T-helper 1 cell treated with Interleukin-12 subunit alpha and Interleukin-12 subunit beta and Interleukin-4 antibody, amounts not matched to agents 30 μg/mL and 1 μg/mL, for 36 hours (primary cell): ENCODE results near the gene RCOR3.

Experiments used
- H3K27ac Mint-ChIP-seq: one replicate; pipeline ENCODE4 v1.8.0; 2021; ENCODE audit warnings: mild to moderate bottlenecking, mixed read lengths
- H3K27me3 Mint-ChIP-seq: one replicate; pipeline ENCODE4 v1.8.0; 2021; ENCODE audit warnings: low read depth, mixed read lengths
- H3K36me3 Mint-ChIP-seq: one replicate; pipeline ENCODE4 v1.8.0; 2021; ENCODE audit warnings: low read depth, mixed read lengths
- H3K4me1 Mint-ChIP-seq: one replicate; pipeline ENCODE4 v1.8.0; 2021; ENCODE audit warnings: low read depth, mixed read lengths
- H3K4me3 Mint-ChIP-seq: one replicate; pipeline ENCODE4 v1.8.0; 2021; ENCODE audit warnings: mild to moderate bottlenecking, moderate library complexity, mixed read lengths
- H3K9me3 Mint-ChIP-seq: one replicate; pipeline ENCODE4 v1.8.0; 2021; ENCODE audit warnings: mixed read lengths

Gene RCOR3

GRCh38 chr1:211326140-211326527 lies 67.0 kb downstream of the RCOR3 start:
- Mint-ChIP-seq H3K4me1 (peaks cover 59% of the 10 kb centered on the region), H3K27ac (peak overlapping the region; percentile 91), H3K9me3 (no peaks in the 10 kb centered on the region), H3K27me3 (no peaks in the 10 kb centered on the region), H3K4me3 (peak overlapping the region; percentile 90), H3K36me3 (peaks cover 19% of the 10 kb centered on the region)

GRCh38 chr1:211326528-211327345 lies 67.6 kb downstream of the RCOR3 start, which contains the start of gene TRAF5:
TSS of gene TRAF5 (plus strand) at chr1:211326833. CDS start at chr1:211353240, 26,407 bp downstream.
- Mint-ChIP-seq H3K36me3 (peaks cover 21% of the 10 kb centered on the region), H3K9me3 (no peaks in the 10 kb centered on the region), H3K4me1 (peaks cover 60% of the 10 kb centered on the region), H3K4me3 (peak within 1 kb of the TSS; percentile 93), H3K27me3 (no peaks in the 10 kb centered on the region), H3K27ac (peak within 1 kb of the TSS; percentile 91)

- Mint-ChIP-seq H3K4me1 (peaks cover 64% of the 10 kb centered on the region), H3K4me3 (peak overlapping the region; percentile 93), H3K36me3 (peaks cover 21% of the 10 kb centered on the region)
Observed at GRCh38 chr1:211327346-211327921, 68.3 kb downstream of the RCOR3 start.

GRCh38 chr1:211328084-211328694 lies 69.0 kb downstream of the RCOR3 start:
- H3K36me3 Mint-ChIP-seq: peaks cover 21% of the 10 kb centered on the region
- peak overlapping the region; percentile 90 for H3K27ac Mint-ChIP-seq
- no peaks in the 10 kb centered on the region for H3K9me3 Mint-ChIP-seq

More at GRCh38 chr1:211327346-211327921, 68.3 kb downstream of the RCOR3 start:
- peak overlapping the region; percentile 90 for H3K27ac Mint-ChIP-seq
- H3K9me3 Mint-ChIP-seq: no peaks in the 10 kb centered on the region
- H3K27me3 Mint-ChIP-seq: no peaks in the 10 kb centered on the region

GRCh38 chr1:211328866-211329475 lies 69.8 kb downstream of the RCOR3 start:
- peaks cover 21% of the 10 kb centered on the region for H3K36me3 Mint-ChIP-seq
- peaks cover 67% of the 10 kb centered on the region for H3K4me1 Mint-ChIP-seq
- H3K4me3 Mint-ChIP-seq: peak overlapping the region; percentile 93
- H3K27me3 Mint-ChIP-seq: no peaks in the 10 kb centered on the region
- no peaks in the 10 kb centered on the region for H3K9me3 Mint-ChIP-seq
- H3K27ac Mint-ChIP-seq: peak overlapping the region; percentile 66

More at GRCh38 chr1:211328084-211328694, 69.0 kb downstream of the RCOR3 start:
- peak overlapping the region; percentile 93 for H3K4me3 Mint-ChIP-seq
- no peaks in the 10 kb centered on the region for H3K27me3 Mint-ChIP-seq
- peaks cover 68% of the 10 kb centered on the region for H3K4me1 Mint-ChIP-seq

- peak overlapping the region; percentile 93 for H3K4me3 Mint-ChIP-seq
- H3K27ac Mint-ChIP-seq: peak overlapping the region; percentile 49
- no peaks in the 10 kb centered on the region for H3K27me3 Mint-ChIP-seq
- H3K4me1 Mint-ChIP-seq: peaks cover 70% of the 10 kb centered on the region
- H3K9me3 Mint-ChIP-seq: no peaks in the 10 kb centered on the region
- H3K36me3 Mint-ChIP-seq: peaks cover 21% of the 10 kb centered on the region
Observed at GRCh38 chr1:211329764-211330201, 70.6 kb downstream of the RCOR3 start.

GRCh38 chr1:211330282-211330936 lies 71.2 kb downstream of the RCOR3 start:
- peaks cover 75% of the 10 kb centered on the region for H3K4me1 Mint-ChIP-seq

GRCh38 chr1:211331011-211331709 lies 72.0 kb downstream of the RCOR3 start:
- H3K4me3 Mint-ChIP-seq: peak overlapping the region; percentile 12
- no peak overlapping the region for H3K27ac Mint-ChIP-seq

More at GRCh38 chr1:211330282-211330936, 71.2 kb downstream of the RCOR3 start:
- Mint-ChIP-seq H3K36me3 (peaks cover 25% of the 10 kb centered on the region), H3K9me3 (no peaks in the 10 kb centered on the region), H3K27ac (peak overlapping the region; percentile 49), H3K27me3 (no peaks in the 10 kb centered on the region), H3K4me3 (peak overlapping the region; percentile 37)

GRCh38 chr1:211332036-211332616 lies 73.0 kb downstream of the RCOR3 start:
- peaks cover 32% of the 10 kb centered on the region for H3K36me3 Mint-ChIP-seq
- H3K9me3 Mint-ChIP-seq: no peaks in the 10 kb centered on the region
- H3K4me1 Mint-ChIP-seq: peaks cover 82% of the 10 kb centered on the region
- no peak overlapping the region for H3K27ac Mint-ChIP-seq
- H3K4me3 Mint-ChIP-seq: no peak overlapping the region
- no peaks in the 10 kb centered on the region for H3K27me3 Mint-ChIP-seq

More at GRCh38 chr1:211331011-211331709, 72.0 kb downstream of the RCOR3 start:
- H3K4me1 Mint-ChIP-seq: peaks cover 76% of the 10 kb centered on the region
- no peaks in the 10 kb centered on the region for H3K9me3 Mint-ChIP-seq
- no peaks in the 10 kb centered on the region for H3K27me3 Mint-ChIP-seq
- H3K36me3 Mint-ChIP-seq: peaks cover 29% of the 10 kb centered on the region

- Mint-ChIP-seq H3K4me1 (peaks cover 86% of the 10 kb centered on the region), H3K36me3 (peaks cover 37% of the 10 kb centered on the region), H3K27ac (no peak overlapping the region), H3K9me3 (no peaks in the 10 kb centered on the region), H3K4me3 (no peak overlapping the region), H3K27me3 (no peaks in the 10 kb centered on the region)
Observed at GRCh38 chr1:211332830-211333229, 73.7 kb downstream of the RCOR3 start.

GRCh38 chr1:211333906-211334305 lies 74.7 kb downstream of the RCOR3 start:
- no peak overlapping the region for H3K4me3 Mint-ChIP-seq
- H3K9me3 Mint-ChIP-seq: no peaks in the 10 kb centered on the region
- H3K36me3 Mint-ChIP-seq: peaks cover 32% of the 10 kb centered on the region
- peak overlapping the region; percentile 27 for H3K27ac Mint-ChIP-seq
- peaks cover 83% of the 10 kb centered on the region for H3K4me1 Mint-ChIP-seq
- no peaks in the 10 kb centered on the region for H3K27me3 Mint-ChIP-seq

- H3K4me3 Mint-ChIP-seq: peak overlapping the region; percentile 69
- H3K4me1 Mint-ChIP-seq: peaks cover 80% of the 10 kb centered on the region
- no peaks in the 10 kb centered on the region for H3K9me3 Mint-ChIP-seq
- no peaks in the 10 kb centered on the region for H3K27me3 Mint-ChIP-seq
- peaks cover 30% of the 10 kb centered on the region for H3K36me3 Mint-ChIP-seq
- H3K27ac Mint-ChIP-seq: peak overlapping the region; percentile 92
Observed at GRCh38 chr1:211334986-211335385, 75.8 kb downstream of the RCOR3 start.

GRCh38 chr1:211335522-211336157 lies 76.5 kb downstream of the RCOR3 start:
- H3K4me3 Mint-ChIP-seq: peak overlapping the region; percentile 69
- H3K4me1 Mint-ChIP-seq: peaks cover 74% of the 10 kb centered on the region
- H3K36me3 Mint-ChIP-seq: peaks cover 23% of the 10 kb centered on the region
- no peaks in the 10 kb centered on the region for H3K27me3 Mint-ChIP-seq
- H3K9me3 Mint-ChIP-seq: no peaks in the 10 kb centered on the region
- peak overlapping the region; percentile 92 for H3K27ac Mint-ChIP-seq
